ENCODE results near the gene DNAH11. TPM values are rescaled to one million over a fixed set of nuclear protein-coding genes. Genes with fewer than 3 reads are reported as not detected.

The DNAH11 gene
- total RNA-seq, 1 donor from 2014 or later: 0.02 TPM

DNA sequence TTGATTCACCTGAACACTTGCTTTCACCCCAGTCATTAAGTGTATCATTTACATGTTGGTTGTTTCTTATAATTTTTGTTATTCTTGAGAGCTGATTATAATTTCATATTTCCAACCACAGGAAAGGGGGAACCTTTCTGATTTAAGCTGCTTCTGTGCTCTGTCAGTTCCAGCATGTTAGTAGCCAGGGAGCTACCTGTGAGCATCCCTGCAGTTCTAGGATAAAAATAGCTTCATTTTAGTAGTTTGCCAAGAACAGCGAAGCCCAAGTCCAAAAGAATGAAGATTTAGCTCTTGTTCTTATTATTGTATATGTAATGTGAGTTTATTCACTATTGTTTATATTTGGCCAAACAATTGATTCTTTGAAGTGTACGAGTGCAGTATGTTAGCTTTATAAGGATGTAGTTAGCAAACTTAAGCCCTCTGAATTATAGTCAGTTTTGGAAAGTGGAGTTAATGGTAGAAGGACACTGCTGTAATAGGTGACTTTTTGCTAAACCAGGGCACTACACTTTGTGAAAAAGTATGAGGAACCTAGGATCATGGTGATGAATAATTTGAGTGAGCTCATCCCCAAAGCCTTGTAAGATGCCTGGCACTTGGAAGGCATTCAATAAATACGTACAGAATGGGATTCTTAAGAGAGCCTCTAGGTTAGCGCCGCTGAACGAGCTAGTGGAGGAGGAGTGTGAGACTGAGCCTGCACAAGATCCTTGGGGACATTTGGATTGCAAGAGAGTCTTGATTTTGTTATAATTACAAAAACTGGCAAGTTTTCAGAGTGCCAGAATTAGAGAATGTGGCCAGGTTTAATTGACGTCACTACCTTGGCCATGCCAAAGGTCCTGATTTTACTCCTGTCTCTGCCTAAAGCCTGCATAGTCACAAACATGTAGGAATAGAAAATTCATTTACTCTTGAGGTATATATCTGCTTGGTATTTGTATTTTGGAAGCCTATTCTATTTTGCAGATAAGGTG lies 29.8 kb downstream of the DNAH11 start:
- no peaks in the 10 kb centered on the region for H3K36me3 Mint-ChIP-seq (ENCODE audit: low read depth)
- DNase-seq (ENCODE audit: low spot score): no peak
- H3K27me3 Mint-ChIP-seq (ENCODE audit: low read depth): peaks cover 23% of the 10 kb centered on the region
- no peaks in the 10 kb centered on the region for H3K9me3 Mint-ChIP-seq (ENCODE audit: low read depth)
- TF ChIP-seq, protein P1, sequence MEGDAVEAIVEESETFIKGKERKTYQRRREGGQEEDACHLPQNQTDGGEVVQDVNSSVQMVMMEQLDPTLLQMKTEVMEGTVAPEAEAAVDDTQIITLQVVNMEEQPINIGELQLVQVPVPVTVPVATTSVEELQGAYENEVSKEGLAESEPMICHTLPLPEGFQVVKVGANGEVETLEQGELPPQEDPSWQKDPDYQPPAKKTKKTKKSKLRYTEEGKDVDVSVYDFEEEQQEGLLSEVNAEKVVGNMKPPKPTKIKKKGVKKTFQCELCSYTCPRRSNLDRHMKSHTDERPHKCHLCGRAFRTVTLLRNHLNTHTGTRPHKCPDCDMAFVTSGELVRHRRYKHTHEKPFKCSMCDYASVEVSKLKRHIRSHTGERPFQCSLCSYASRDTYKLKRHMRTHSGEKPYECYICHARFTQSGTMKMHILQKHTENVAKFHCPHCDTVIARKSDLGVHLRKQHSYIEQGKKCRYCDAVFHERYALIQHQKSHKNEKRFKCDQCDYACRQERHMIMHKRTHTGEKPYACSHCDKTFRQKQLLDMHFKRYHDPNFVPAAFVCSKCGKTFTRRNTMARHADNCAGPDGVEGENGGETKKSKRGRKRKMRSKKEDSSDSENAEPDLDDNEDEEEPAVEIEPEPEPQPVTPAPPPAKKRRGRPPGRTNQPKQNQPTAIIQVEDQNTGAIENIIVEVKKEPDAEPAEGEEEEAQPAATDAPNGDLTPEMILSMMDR (IDR thresholded peaks at IDR 0.05): no peak
- no peaks in the 10 kb centered on the region for H3K4me1 Mint-ChIP-seq (ENCODE audit: low read depth)
- no peak overlapping the region for H3K27ac Mint-ChIP-seq (ENCODE audit: unreplicated experiment)
- no peak overlapping the region for H3K4me3 Mint-ChIP-seq (ENCODE audit: unreplicated experiment)

DNA sequence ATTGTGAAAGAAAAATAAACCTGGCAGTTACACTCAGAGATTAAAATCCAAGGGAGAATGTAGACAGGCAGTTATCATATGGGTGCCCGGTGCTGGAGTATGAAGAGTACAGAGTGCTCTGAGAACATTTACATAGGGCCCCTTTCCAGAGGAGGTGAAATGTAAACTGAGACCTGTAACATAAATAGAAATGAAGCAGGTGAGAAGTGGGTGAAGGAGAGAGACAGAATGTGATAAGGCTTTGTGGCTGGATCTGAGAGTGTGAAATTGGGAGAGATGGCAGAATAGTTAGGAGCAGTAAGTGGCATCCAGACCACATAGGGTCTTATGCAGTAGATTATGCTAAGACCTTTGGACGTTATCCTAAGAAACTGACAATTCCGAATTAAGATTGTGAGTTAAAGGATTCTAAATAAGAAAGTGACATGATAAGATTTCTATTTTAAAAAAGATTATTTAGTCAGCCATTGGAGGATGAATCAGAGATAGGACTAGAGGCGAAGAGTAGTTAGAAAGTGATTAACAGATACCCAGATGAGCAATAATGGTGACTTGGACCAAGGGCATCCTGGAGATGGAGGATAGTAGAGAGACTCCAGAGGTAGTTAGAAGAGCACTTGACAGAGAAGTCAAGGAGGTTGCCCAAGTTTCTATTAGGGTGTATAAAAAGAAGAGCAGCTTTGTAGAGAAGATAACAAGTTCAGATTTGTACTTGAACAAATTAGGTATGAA lies 36.7 kb downstream of the DNAH11 start:
- TF ChIP-seq, protein P1 (IDR thresholded peaks at IDR 0.05): no peak
- H3K36me3 Mint-ChIP-seq (ENCODE audit: low read depth): peaks cover 3% of the 10 kb centered on the region
- H3K4me3 Mint-ChIP-seq (ENCODE audit: unreplicated experiment): no peak overlapping the region
- peaks cover 11% of the 10 kb centered on the region for H3K4me1 Mint-ChIP-seq (ENCODE audit: low read depth)
- DNase-seq (ENCODE audit: low spot score): no peak
- peaks cover 2% of the 10 kb centered on the region for H3K27me3 Mint-ChIP-seq (ENCODE audit: low read depth)
- H3K9me3 Mint-ChIP-seq (ENCODE audit: low read depth): peaks cover 11% of the 10 kb centered on the region
- H3K27ac Mint-ChIP-seq (ENCODE audit: unreplicated experiment): peak overlapping the region; percentile 78

DNA sequence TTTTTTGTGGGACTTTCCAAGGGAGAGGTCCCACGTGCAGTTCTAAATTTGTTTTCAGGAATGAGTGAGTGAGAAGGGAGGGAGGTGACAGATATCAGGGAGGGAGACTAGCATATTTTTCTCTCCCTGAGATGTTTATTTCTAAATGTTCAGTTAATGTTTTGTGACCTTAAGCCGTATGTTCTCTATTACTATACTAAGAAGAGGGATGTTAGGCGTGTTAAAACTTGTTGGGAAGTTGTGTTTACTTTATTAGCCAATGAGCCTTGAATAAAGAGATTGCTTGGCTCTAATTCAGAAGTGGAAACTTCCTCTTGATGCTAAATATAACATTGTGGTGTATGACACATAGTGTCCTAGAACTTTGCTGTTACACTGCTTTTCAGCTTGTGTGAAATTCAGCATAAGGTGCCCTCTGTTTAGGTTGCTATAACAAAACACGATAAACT lies 37.3 kb downstream of the DNAH11 start:
- TF ChIP-seq, protein P1 (IDR thresholded peaks at IDR 0.05): no peak
- no peak for DNase-seq (ENCODE audit: low spot score)
- Mint-ChIP-seq H3K4me3 (ENCODE audit: unreplicated experiment) (no peak overlapping the region), H3K27me3 (ENCODE audit: low read depth) (peaks cover 2% of the 10 kb centered on the region), H3K9me3 (ENCODE audit: low read depth) (peaks cover 11% of the 10 kb centered on the region), H3K4me1 (ENCODE audit: low read depth) (peaks cover 11% of the 10 kb centered on the region), H3K36me3 (ENCODE audit: low read depth) (peaks cover 3% of the 10 kb centered on the region), H3K27ac (ENCODE audit: unreplicated experiment) (peak overlapping the region; percentile 78)

DNA sequence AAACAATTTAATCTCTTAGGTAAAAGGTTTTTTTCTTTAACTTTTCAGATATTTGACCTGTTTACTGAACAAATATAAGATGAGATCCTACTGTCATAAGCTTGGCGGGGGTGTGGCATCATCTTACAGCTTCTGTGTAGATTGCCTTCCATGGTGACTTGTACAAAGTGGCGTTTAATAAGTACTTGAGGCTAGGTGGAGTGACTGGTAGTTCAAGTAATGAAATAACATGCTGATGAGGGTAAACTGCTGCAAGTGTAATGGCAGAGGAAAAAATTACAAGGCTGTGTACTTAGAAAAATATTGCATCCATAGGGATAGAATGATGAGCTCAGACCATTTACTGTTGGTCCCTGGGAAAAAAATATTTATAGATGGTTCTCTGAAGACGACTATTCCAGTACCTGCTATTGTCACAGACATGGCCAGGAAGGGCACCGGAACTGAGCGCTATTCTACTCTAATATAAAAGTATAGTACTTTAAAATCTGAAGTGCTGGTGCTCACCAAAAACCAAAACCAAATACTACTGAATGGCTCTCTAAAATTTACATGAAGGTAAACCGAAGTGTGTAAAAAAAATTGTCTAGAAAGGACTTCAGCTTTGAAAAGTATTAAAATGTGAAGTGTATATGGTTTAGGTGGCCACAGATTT lies 42.4 kb downstream of the DNAH11 start:
- no peak for DNase-seq (ENCODE audit: low spot score)
- Mint-ChIP-seq H3K27me3 (ENCODE audit: low read depth) (peaks cover 3% of the 10 kb centered on the region), H3K36me3 (ENCODE audit: low read depth) (peaks cover 3% of the 10 kb centered on the region), H3K4me3 (ENCODE audit: unreplicated experiment) (no peak overlapping the region), H3K9me3 (ENCODE audit: low read depth) (peaks cover 11% of the 10 kb centered on the region), H3K27ac (ENCODE audit: unreplicated experiment) (no peak overlapping the region), H3K4me1 (ENCODE audit: low read depth) (peaks cover 4% of the 10 kb centered on the region)
- TF ChIP-seq, protein P1 (IDR thresholded peaks at IDR 0.05): no peak

Measured in chondrocyte (in vitro differentiated cells).